ENCODE measurements around the gene SOX9.

Gene SOX9

GRCh38 chr17:72120642-72121163, at the start of gene SOX9:
SOX9 (plus strand) TSS chr17:72121020; CDS start chr17:72121392, 372 bp downstream.
- DNase-seq (ENCODE audit: low read depth in 2 of 2) = peak; percentile 84 to 86

- DNase-seq (ENCODE audit: low read depth in 2 of 2) = no peak
Observed at GRCh38 chr17:72071330-72071729, 49.5 kb upstream of the SOX9 start.

GRCh38 chr17:72075995-72076677, 44.7 kb upstream of the SOX9 start:
- no peak for DNase-seq (ENCODE audit: low read depth in 2 of 2)

- DNase-seq (ENCODE audit: low read depth in 2 of 2) = no peak
Observed at GRCh38 chr17:72076678-72077030, 44.2 kb upstream of the SOX9 start.

- no peak for DNase-seq (ENCODE audit: low read depth in 2 of 2)
Observed at GRCh38 chr17:72077326-72077960, 43.4 kb upstream of the SOX9 start.

GRCh38 chr17:72079700-72080099, 41.1 kb upstream of the SOX9 start:
- no peak for DNase-seq (ENCODE audit: low read depth in 2 of 2)

GRCh38 chr17:72087876-72088275, 32.9 kb upstream of the SOX9 start:
- DNase-seq (ENCODE audit: low read depth in 2 of 2) = no peak

GRCh38 chr17:72089453-72089987, 31.3 kb upstream of the SOX9 start:
- no peak for DNase-seq (ENCODE audit: low read depth in 2 of 2)

- DNase-seq (ENCODE audit: low read depth in 2 of 2) = no peak
Observed at GRCh38 chr17:72090108-72090507, 30.7 kb upstream of the SOX9 start.

GRCh38 chr17:72092710-72093322, 28.0 kb upstream of the SOX9 start:
- DNase-seq (ENCODE audit: low read depth in 2 of 2) = no peak

- DNase-seq (ENCODE audit: low read depth in 2 of 2) = no peak
Observed at GRCh38 chr17:72093707-72094106, 27.1 kb upstream of the SOX9 start.

GRCh38 chr17:72095316-72095715, 25.5 kb upstream of the SOX9 start:
- no peak for DNase-seq (ENCODE audit: low read depth in 2 of 2)

GRCh38 chr17:72097144-72097543, 23.7 kb upstream of the SOX9 start:
- no peak for DNase-seq (ENCODE audit: low read depth in 2 of 2)

GRCh38 chr17:72099919-72100318, 20.9 kb upstream of the SOX9 start:
- DNase-seq (ENCODE audit: low read depth in 2 of 2) = no peak

- DNase-seq (ENCODE audit: low read depth in 2 of 2) = no peak
Observed at GRCh38 chr17:72100470-72100869, 20.4 kb upstream of the SOX9 start.

GRCh38 chr17:72101526-72101925, 19.3 kb upstream of the SOX9 start:
- DNase-seq (ENCODE audit: low read depth in 2 of 2) = no peak

- DNase-seq (ENCODE audit: low read depth in 2 of 2) = no peak
Observed at GRCh38 chr17:72102366-72102765, 18.5 kb upstream of the SOX9 start.

- DNase-seq (ENCODE audit: low read depth in 2 of 2) = no peak
Observed at GRCh38 chr17:72104164-72104862, 16.5 kb upstream of the SOX9 start.

GRCh38 chr17:72104863-72105234, 16.0 kb upstream of the SOX9 start:
- no peak for DNase-seq (ENCODE audit: low read depth in 2 of 2)

GRCh38 chr17:72107100-72107499, 13.7 kb upstream of the SOX9 start:
- no peak for DNase-seq (ENCODE audit: low read depth in 2 of 2)

- no peak for DNase-seq (ENCODE audit: low read depth in 2 of 2)
Observed at GRCh38 chr17:72110231-72110941, 10.4 kb upstream of the SOX9 start.

- no peak for DNase-seq (ENCODE audit: low read depth in 2 of 2)
Observed at GRCh38 chr17:72110942-72111318, 9.9 kb upstream of the SOX9 start.
